Rectal smooth muscle tissue (tissue), 1 donor: ENCODE measurements around the gene CNTN5.

ENCODE experiments used
- H3K27ac ChIP-seq: one replicate; pipeline ENCODE4 v1.7.0; 2013; ENCODE audit warnings: low read depth, low read length, inconsistent platforms
- H3K27me3 ChIP-seq: one replicate; pipeline ENCODE4 v1.7.0; 2013; ENCODE audit warnings: low read length; ENCODE audit not compliant: control insufficient read depth, insufficient read depth
- H3K36me3 ChIP-seq: one replicate; pipeline ENCODE4 v1.7.0; 2013; ENCODE audit warnings: low read length; ENCODE audit not compliant: control insufficient read depth, insufficient read depth
- H3K4me1 ChIP-seq: one replicate; pipeline ENCODE4 v1.7.0; 2013; ENCODE audit warnings: low read length; ENCODE audit not compliant: control insufficient read depth, insufficient read depth
- H3K4me3 ChIP-seq: one replicate; pipeline ENCODE4 v1.7.0; 2013; ENCODE audit warnings: low read length
- H3K9ac ChIP-seq: one replicate; pipeline ENCODE4 v1.7.0; 2013; ENCODE audit warnings: low read length

CNTN5 gene

DNA sequence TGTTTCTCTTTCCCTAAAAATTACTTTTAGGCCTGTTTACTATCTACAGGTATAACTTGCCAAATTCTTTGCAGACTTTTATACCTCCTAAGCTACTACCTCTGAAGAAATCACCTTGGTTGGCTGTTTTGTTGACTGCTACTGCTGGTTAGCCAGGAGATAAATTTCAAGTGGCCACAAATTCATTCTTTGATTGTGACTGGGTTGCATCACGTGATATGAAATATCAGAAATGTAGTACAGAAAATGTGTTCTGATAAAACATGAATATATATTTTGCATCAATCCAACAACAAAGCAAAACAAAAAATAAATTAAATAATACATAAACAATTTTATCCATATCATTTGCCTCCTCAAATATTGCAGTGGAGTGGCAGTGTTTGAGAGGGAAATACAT lies 291.1 kb downstream of the CNTN5 start:
- no peaks in the 10 kb centered on the region for H3K36me3 ChIP-seq
- no peak overlapping the region for H3K4me3 ChIP-seq
- no peaks in the 10 kb centered on the region for H3K27me3 ChIP-seq
- H3K27ac ChIP-seq, result no peak overlapping the region
- H3K9ac ChIP-seq, result no peak overlapping the region
- no peaks in the 10 kb centered on the region for H3K4me1 ChIP-seq

DNA sequence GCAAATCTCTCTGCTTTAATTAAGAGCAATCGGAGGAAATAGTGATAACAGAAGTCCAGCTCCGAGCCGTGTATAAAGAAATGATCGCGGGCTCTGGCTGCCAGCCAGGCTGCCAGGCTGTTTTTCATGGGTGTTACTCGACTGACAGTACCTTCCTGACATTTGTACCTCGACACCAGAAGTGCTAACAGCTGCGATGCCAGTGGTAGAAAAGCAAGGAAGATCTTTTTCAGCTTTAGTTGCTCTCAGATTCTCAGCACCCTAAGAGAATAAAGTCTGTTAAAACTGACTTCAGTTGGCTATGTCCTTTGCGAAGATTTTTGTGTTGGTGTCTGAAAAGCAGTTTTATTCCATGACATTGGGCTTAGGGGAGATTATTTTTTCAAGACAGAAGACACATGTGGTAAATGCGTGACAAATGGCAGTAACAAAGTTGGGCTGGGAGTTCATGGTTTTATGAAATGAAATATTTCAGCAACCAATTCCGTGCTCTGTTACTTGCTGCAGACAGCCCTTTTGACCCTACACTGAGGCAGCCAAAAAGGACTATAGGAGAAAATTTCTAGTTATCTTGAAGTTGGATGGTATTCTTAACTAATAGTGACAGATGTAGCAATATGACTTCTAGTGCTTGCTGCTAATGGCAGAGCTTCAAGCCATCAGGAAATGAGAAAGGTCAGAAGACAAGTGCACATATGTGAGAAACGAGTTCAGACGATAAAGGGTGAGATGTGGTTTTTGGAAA lies 296.2 kb downstream of the CNTN5 start:
- Histone ChIP-seq H3K9ac (no peak overlapping the region), H3K4me1 (no peaks in the 10 kb centered on the region), H3K27me3 (no peaks in the 10 kb centered on the region), H3K4me3 (no peak overlapping the region), H3K36me3 (no peaks in the 10 kb centered on the region), H3K27ac (no peak overlapping the region)

DNA sequence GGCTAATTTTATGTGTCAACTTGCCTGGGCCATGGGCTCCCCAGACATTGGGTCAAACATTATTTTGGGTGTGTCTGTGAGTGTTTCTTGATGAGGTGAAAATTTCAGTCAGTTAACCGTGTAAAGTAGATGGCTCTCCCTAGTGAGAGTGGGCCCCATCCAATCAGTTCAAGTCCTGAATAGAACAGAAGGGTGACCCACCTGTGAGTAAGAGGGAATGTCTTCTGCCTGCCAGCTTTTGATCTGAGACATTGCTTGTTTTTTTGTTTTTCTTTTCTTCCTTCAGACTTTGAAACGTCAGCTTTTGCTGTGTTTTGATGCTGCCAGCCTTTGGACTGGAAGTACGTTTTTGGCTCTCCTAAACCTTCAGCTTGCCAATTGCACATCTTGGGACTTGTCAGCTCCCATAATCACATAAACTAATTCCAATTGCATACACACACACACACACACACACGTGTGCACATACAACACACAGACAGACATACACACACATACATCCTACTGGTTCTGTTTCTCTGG lies 300.1 kb downstream of the CNTN5 start:
- H3K27ac ChIP-seq, result no peak overlapping the region
- no peaks in the 10 kb centered on the region for H3K4me1 ChIP-seq
- H3K9ac ChIP-seq, result no peak overlapping the region
- no peaks in the 10 kb centered on the region for H3K27me3 ChIP-seq
- H3K4me3 ChIP-seq, result no peak overlapping the region
- no peaks in the 10 kb centered on the region for H3K36me3 ChIP-seq

DNA sequence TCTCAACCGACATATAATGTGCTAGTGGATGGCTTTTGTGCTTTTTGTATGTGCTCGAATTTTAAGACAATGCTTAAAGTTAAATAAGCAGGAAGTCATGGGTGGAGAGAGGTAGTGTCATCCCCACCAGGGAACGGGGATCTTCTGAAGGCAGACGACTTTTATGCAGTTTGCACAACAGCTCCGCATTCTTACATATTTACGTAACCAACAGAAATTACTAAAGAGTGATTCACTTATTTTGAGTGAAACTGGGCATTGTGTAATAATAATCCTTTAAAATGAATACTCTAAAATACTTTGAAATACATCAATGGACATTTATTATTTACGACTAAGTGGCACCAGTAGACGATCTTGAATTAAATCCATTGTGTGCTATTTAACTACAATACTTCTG lies 305.1 kb downstream of the CNTN5 start:
- H3K4me3 ChIP-seq, result no peak overlapping the region
- H3K27me3 ChIP-seq, result no peaks in the 10 kb centered on the region
- no peaks in the 10 kb centered on the region for H3K36me3 ChIP-seq
- no peak overlapping the region for H3K9ac ChIP-seq
- H3K27ac ChIP-seq, result no peak overlapping the region
- H3K4me1 ChIP-seq, result no peaks in the 10 kb centered on the region

DNA sequence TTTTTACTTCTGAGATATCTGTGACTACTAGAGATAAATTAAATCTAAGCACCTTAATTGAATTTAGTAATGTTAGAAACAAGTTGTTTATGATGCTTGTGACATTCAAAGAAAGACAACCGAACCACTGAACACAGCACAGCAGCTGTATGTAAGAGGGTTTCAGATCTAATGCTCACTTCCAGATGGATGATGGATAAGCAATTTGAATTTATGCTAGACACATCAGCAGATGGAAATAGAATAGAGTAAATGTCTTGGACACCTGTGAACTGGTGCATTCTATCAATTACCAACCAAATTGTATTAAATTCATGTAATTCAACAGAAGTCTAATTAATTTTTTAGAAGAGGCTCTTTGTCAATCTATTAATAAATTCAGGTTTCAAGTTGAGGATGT lies 306.3 kb downstream of the CNTN5 start:
- H3K4me1 ChIP-seq, result no peaks in the 10 kb centered on the region
- H3K36me3 ChIP-seq, result no peaks in the 10 kb centered on the region

DNA sequence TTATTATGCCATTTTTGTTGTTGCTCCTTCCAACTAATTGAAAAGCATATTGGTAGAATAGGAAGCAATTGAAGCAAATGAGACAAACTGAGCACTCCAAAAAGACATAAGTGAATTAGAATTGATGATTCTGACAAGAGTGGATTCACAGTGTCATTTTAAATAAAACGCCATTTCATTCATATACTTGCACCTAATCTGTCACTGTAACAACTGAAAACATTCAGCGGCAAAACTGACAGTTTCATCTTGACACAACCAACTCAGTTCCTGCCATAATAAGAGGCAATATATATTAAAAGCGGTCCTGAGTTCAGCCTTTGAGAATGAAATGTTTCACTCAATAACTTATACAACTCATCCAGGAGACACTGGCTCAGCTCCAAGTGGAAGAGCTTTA lies 306.8 kb downstream of the CNTN5 start:
- no peak overlapping the region for H3K27ac ChIP-seq
- H3K9ac ChIP-seq, result no peak overlapping the region
- no peak overlapping the region for H3K4me3 ChIP-seq
- H3K27me3 ChIP-seq, result no peaks in the 10 kb centered on the region
- no peaks in the 10 kb centered on the region for H3K36me3 ChIP-seq
- H3K4me1 ChIP-seq, result no peaks in the 10 kb centered on the region

More for the DNA sequence above, 306.3 kb downstream of the CNTN5 start:
- Histone ChIP-seq H3K27ac (no peak overlapping the region), H3K4me3 (no peak overlapping the region), H3K27me3 (no peaks in the 10 kb centered on the region), H3K9ac (no peak overlapping the region)

DNA sequence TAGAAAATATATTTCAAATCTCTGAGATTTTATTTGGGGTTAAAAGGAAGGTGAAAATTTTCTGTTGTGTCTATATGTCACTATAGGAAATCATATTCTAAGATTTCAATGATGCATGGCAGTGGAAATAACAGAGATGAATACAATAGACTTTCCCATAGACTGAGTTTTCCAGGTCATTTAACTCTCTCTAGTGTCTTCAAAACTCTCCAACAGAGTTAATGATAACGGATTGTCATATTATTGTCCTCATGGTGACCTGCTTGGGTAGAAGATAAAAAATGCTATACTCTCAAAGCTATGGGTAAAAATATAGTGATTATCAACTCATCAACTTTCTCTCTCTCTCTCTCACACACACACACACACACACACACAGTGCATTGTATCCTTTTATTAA lies 312.9 kb downstream of the CNTN5 start:
- H3K4me1 ChIP-seq, result no peaks in the 10 kb centered on the region
- no peak overlapping the region for H3K4me3 ChIP-seq
- no peak overlapping the region for H3K9ac ChIP-seq
- H3K27me3 ChIP-seq, result no peaks in the 10 kb centered on the region
- no peak overlapping the region for H3K27ac ChIP-seq
- no peaks in the 10 kb centered on the region for H3K36me3 ChIP-seq

DNA sequence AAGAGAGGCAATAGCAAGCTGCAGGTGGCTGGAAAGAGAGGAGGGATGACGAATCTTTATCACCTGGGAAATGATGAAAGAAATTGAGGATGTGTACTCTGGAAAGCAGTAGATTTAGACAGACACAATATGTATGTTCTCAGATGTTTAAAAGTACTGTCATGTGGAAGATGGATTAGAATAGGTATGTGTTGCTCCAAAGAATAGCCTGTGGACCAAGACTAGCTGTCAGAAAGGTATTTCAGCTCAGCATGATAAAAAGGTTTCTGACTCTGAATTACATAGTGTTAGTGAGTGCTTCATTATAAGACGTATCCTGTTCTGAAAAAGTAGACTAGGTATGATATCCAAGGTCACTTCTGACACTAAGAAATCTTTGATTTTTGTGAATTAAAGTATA lies 322.4 kb downstream of the CNTN5 start:
- H3K27ac ChIP-seq, result no peak overlapping the region
- H3K36me3 ChIP-seq, result no peaks in the 10 kb centered on the region
- H3K27me3 ChIP-seq, result no peaks in the 10 kb centered on the region
- no peak overlapping the region for H3K4me3 ChIP-seq
- H3K9ac ChIP-seq, result no peak overlapping the region
- H3K4me1 ChIP-seq, result no peaks in the 10 kb centered on the region

DNA sequence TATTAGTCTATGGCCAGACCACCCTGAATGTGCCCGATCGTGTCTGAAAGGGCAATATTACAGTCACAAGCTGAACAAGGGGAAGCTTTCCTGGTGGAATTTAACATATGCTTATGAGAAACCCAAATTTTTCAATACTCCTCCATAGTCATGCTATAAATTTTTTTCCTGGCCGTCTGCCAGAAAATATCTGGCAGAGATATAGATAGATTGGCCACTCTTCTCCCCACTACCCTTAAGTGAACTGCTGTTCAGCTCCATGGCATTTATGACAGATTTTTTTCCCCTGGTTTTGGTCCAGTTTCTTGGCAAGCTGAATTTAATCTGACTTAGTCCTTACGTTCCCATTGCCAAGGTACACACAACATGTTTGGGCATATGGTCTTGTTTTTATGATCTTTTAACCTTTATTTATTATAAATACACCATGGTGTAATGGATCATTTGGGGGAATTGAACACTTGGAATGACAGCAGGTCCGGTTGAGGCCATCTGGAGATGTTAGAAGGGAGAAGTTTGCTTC lies 328.5 kb downstream of the CNTN5 start:
- Histone ChIP-seq H3K27ac (no peak overlapping the region), H3K4me3 (no peak overlapping the region), H3K27me3 (no peaks in the 10 kb centered on the region), H3K4me1 (no peaks in the 10 kb centered on the region), H3K9ac (no peak overlapping the region), H3K36me3 (no peaks in the 10 kb centered on the region)

DNA sequence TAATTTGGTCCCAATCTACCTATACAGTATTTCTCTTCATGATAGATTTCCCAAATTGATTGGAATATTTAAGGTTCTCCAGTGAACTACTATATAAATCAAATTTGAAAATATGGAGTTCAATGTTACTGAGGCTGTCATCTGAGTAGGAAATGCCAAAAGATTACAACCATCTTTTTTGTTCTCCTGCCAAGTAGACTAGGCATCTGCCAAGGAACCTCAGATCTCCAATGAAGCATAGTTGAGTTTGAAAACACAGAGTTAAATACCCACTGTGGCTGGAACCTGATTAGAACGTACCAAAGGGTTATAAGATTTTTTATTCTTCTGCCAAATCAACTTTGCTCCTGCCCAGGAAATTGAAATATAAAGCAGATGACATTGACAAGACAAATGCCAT lies 330.9 kb downstream of the CNTN5 start:
- H3K36me3 ChIP-seq, result no peaks in the 10 kb centered on the region
- no peaks in the 10 kb centered on the region for H3K27me3 ChIP-seq
- no peak overlapping the region for H3K27ac ChIP-seq
- no peaks in the 10 kb centered on the region for H3K4me1 ChIP-seq
- no peak overlapping the region for H3K4me3 ChIP-seq
- H3K9ac ChIP-seq, result no peak overlapping the region

DNA sequence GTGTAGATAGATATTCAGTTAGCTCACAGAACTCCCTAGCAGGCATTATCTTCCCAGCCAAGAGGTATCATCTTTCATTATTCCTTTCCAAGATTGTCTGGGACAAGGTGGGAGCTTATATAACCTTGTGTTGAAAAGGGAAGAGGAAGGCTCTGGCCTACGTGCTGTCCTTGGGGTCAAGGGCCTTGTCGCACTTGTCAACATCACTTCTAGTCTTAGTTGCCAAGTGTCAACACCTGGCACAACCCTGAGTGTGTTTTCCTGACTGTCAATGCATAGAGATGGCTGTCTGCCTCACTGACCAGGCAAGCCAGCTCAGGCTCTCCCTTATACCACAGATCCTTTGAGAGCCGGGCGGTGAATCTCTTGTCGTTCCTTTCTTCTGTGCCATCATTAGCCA lies 331.9 kb downstream of the CNTN5 start:
- no peak overlapping the region for H3K4me3 ChIP-seq
- no peaks in the 10 kb centered on the region for H3K4me1 ChIP-seq
- H3K27ac ChIP-seq, result no peak overlapping the region
- no peaks in the 10 kb centered on the region for H3K27me3 ChIP-seq
- H3K9ac ChIP-seq, result no peak overlapping the region
- no peaks in the 10 kb centered on the region for H3K36me3 ChIP-seq

DNA sequence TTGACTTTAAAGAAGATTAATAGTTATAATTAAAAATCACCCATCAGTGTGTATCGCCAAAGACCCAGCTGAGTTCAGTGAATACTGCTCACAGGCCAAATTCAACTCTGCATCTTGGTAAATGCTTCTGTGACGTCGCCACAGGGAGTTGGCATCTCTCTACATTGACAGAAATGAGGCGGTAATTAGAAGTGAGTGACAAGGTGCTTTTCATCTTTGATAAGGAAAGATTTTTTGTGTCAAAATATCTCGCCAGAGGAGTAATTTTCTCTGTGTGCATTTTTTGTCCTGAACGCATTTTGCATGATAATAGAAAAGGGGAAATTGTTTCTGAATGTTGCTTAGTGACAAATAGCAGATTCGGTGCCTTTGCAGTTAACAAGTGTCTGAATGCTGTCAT lies 345.8 kb downstream of the CNTN5 start:
- Histone ChIP-seq H3K9ac (no peak overlapping the region), H3K36me3 (no peaks in the 10 kb centered on the region), H3K4me3 (no peak overlapping the region), H3K4me1 (no peaks in the 10 kb centered on the region), H3K27ac (no peak overlapping the region), H3K27me3 (no peaks in the 10 kb centered on the region)

DNA sequence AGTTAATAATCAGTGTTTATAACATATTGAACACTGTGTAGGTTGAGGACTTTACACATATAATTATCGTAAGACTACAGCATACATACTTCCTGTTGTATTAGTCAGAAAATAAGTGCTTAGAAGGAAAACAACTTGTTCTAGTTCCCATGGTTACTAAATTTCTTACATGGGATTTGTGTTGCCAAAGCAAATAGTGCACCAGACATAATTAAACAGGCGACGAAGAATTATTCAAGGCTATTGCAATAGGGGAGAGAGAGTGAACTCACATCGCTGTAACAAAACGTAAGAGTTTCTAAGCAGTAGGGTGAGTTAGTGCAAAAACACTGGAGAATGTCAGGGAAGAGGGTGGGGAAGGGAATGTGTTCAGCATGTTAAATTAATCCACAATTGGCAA lies 347.8 kb downstream of the CNTN5 start:
- Histone ChIP-seq H3K9ac (no peak overlapping the region), H3K36me3 (no peaks in the 10 kb centered on the region), H3K4me3 (no peak overlapping the region), H3K4me1 (no peaks in the 10 kb centered on the region), H3K27ac (no peak overlapping the region), H3K27me3 (no peaks in the 10 kb centered on the region)
